HG03280 (cell line): Measurements from ENCODE around the gene FAM229A.
A peak's percentile ranks its signal among the peaks of the same experiment; 100 is the strongest.
"Not testable (repeated sequence)": the region's sequence is repeated elsewhere in the genome, so short reads cannot be mapped to it uniquely, and the experiment has no call there.

Experiments
- ATAC-seq: cut with Tn5 transposase; IDR thresholded peaks from one replicate; pipeline ENCODE4 v1.9.1; 2021; ENCODE audit warnings: mild to moderate bottlenecking, moderate library complexity; ENCODE audit not compliant: unreplicated experiment

Gene FAM229A

DNA sequence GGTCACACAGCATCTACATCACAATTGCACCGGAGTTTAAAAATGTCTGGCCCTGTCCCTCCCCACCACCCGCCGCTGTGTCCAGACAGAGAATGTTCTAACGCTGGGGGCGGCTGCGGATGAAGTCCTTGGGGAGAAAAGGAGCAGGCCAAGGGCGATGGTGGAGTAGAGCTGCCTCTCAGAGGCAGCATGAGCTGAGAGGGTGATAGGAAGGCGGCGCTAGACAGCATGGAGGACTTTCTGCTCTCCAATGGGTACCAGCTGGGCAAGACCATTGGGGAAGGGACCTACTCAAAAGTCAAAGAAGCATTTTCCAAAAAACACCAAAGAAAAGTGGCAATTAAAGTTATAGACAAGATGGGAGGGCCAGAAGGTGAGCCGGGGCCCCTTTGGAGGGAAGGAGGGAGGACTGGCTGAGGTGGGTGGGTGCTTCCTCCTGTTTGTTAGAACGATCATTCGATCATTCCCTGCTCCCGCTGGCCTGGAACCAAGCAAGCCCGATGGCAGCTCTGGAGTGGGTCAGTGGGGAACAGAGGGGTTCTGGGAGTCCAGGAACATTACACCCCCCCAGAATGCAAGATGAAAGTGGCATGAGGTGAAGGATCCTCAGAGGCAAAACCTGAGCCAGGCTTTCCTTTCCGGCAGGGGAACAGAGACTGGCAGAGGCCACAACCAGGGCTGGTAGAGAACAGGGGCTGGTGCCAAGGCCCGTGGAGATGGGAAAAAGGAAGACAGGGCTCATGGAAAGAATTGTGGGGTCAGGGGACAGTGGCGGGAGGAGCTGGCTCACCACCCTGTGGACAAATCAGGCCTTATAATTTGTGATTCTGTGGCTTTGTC is at the start of gene FAM229A, which contains the start of gene TSSK3:
Gene FAM229A (minus strand): TSS at position 12 of the 840 bp plus-strand sequence. CDS start 394 bp downstream, outside the sequence.
Gene TSSK3 (plus strand): TSS at position 66 of the 840 bp plus-strand sequence. CDS start 163 bp downstream, at position 229.
- no peak for ATAC-seq

DNA sequence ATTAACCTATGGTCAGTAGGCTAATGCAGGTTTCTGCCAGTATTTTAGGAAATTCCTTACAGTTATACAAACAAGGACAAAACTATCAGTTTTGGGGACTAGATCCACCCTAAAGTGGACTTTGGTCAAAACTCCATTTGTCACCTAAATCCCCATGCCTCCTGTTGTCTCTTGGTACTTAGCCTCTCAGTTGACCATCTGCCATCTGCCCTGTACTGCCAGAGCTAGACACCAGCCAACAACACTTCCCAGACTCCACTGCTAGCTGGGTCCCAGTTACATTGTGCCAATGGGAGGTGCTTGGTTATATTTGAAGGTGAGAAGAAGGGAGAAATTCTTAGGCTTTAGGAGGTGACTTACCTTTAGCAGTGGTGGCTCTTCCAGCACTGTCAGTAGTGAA is 49.0 kb upstream of the FAM229A start:
- ATAC-seq = no peak

- no peak for ATAC-seq
Measured at GRCh38 chr1:32406629-32407111, 44.4 kb upstream of the FAM229A start.

DNA sequence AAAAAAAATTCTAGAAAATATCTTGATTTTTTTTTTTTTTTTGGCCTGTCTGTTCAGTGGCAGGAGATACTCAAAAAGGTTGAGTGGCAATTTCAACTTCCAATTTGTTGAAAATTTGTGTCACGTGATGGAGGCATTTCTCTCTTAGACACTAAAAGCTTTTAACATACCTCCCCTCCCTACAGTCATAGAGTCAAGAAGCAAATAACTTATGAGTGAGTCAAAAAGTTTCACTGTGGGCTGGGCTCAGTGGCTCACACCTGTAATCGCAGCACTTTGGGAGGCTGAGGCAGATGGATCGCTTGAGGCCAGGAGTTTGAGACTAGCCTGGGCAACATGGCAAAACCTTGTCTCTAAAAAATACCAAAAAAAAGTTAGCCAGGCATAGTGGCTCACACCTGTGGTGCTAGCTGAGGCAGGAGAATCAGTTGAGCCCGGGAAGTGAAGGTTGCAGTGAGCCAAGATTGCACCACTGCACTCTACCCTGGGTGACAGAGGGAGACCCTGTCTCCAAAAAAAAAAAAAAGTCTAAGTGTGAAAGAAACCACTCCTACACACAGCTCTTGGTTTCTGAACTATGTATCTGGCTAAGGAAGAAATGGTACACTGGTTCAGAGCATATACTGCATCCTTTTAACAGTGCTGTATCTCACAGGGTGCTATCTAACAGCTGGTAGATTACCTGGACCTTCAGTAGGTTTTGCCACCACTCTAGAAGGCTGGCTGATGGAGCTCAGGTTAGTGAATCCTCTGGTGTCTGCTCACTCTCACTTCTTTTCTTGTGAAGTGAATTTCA is 43.6 kb upstream of the FAM229A start:
- no peak for ATAC-seq

GRCh38 chr1:32404946-32405345 is 42.7 kb upstream of the FAM229A start:
- ATAC-seq = no peak

GRCh38 chr1:32400876-32401631 is 38.8 kb upstream of the FAM229A start:
- no peak for ATAC-seq

- ATAC-seq = no peak
Measured at GRCh38 chr1:32399843-32400242, 37.6 kb upstream of the FAM229A start.

DNA sequence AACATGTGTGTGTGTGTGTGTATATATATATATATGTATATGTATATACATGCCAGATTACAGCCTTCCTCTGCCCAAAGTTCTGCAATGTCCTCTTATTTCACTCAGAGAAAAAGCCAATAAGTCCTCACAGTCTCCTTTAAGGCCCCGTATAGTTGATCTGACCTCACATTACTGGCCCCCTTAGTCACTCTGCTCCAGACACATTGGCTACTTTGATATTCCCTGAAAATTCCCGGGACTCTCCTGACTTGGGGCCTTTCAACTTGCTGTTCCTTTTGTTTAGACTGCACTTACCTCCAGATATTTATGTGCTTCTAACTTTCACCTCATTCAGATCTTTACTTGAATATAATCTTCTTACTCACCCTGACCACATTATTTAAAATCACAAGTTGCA is 36.1 kb upstream of the FAM229A start:
- no peak for ATAC-seq

DNA sequence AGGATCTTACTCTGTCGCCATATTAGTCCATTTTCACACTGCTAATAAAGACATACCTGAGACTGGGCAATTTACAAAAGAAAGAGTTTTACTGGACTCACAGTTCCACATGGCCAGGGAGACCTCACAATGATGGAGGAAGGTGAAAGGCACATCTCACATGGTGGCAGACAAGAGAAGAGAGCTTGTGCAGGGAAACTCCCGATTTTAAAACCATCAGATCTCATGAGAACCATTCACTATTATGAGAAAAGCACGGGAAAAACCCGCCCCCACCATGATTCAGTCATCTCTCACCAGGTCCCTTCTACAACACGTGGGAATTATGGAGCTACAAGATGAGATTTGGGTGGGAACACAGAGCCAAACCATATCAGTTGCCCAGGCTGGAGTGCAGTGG is 34.2 kb upstream of the FAM229A start:
- ATAC-seq = not testable (repeated sequence)

DNA sequence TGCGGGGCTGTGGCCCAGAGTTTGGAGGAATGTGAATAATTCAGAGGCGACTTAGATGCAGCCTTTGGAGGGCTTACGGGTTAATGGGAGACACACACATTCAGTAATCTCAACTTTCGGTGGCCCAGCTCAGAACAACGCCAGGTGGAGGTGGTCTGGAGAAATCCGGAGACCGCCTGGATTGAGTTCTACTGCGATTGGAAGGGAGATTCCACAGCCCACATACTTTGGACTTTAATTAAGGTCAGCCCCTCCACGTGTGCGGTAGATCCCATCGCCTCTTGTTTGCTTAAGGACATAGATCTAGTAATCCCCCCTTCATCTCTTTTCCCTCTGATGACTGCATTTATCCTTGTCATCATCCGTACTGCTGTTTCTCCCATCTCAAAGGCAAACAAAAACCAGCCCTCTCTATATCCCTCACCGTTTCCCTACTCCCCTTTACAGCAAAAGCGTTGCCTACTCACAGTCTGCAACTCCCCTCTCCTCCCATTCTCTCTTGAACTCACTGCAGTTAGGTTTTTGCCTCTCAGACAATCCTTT is 32.7 kb upstream of the FAM229A start:
- ATAC-seq = no peak

DNA sequence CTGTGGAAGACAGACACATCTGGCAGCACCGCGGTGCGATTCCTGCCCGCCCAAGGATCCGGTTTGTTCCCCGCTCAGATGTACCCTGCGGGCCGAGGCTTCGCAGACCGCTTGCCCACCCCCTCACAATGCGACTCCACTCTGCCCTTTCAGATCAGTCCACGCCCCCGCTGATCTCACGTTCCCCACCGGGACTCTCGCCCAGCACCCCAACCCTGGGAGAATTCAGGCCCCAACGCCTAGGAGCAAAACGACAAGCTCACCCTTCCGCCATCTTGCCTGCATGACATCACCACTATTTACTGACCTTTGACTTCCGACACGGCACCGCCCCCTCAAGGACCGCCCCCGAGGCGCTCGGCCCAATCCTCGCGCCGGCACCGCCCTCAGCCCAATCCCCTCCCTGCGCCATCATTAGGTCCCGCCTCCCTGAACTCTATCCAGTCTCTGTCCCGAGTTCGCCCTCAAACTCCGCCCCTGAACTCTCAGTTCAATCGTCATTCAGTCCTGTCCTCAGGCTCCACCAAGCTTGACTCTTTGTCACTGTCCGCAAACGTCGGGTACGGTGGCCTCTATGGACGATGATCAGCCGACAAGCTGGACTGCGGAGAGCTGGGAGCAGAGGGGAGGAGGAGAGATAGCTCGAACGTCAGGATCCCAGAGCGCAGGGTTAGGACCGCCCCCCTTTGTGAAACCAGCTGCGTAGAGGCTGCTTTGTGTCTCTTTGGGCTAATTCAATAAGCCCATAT is 32.0 kb upstream of the FAM229A start, which contains the start of gene BSDC1:
Gene BSDC1 (minus strand): TSS at position 301 of the 749 bp plus-strand sequence. CDS start 27 bp downstream, at position 274.
- ATAC-seq = peak; percentile 97

DNA sequence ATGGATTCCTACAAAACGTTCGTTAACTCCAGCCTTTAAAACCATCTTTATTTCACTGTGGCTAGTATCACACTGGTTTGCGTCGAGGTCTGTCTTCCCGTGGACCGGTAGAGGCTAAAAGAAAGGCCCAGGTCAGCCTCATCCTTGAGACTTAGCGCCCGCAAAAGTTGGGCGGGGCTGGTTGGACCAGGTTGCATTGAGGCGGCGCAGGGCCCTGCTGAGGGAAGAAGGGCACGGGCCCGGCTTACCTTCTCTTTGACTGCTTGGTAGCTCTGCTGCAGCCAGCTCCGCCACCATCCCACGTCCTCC is 31.5 kb upstream of the FAM229A start:
- ATAC-seq = peak; percentile 9

DNA sequence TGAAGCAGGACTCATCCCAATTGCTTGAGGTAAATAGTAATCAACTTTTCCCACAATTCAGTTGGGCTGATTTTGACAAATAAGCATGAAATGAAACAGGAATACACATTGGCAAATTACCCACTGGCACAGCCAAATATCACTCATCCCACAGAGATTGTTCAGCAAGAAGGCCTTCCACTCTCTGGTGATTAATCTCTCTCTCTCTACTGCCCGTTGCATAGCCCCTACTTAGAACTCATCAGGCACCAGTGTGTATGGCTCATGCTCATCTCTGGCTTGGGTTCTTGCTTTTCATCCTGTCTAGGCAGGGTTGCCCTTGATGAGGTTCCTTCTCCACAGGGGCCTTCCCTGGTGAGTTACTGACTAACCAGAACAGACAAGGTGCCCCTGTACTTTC is 30.9 kb upstream of the FAM229A start:
- no peak for ATAC-seq

DNA sequence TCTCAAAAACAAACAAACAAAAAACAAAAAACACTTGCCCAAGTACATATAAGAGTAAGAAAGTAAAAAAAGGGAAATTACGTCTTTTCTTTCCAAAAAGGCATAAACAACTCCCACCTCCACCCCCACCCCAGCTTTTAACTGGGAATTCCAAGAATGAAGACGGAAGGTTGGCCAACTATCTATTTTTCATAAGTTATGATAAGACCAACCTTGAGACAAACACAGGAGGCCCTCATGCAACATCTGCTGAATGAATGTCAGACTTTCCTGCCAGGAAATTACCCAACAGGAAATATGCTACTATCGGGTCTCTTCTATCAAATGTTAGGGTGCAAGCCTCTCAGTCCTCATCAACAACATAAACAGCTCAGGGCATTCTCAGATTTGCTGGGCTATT is 30.0 kb upstream of the FAM229A start:
- ATAC-seq = no peak

DNA sequence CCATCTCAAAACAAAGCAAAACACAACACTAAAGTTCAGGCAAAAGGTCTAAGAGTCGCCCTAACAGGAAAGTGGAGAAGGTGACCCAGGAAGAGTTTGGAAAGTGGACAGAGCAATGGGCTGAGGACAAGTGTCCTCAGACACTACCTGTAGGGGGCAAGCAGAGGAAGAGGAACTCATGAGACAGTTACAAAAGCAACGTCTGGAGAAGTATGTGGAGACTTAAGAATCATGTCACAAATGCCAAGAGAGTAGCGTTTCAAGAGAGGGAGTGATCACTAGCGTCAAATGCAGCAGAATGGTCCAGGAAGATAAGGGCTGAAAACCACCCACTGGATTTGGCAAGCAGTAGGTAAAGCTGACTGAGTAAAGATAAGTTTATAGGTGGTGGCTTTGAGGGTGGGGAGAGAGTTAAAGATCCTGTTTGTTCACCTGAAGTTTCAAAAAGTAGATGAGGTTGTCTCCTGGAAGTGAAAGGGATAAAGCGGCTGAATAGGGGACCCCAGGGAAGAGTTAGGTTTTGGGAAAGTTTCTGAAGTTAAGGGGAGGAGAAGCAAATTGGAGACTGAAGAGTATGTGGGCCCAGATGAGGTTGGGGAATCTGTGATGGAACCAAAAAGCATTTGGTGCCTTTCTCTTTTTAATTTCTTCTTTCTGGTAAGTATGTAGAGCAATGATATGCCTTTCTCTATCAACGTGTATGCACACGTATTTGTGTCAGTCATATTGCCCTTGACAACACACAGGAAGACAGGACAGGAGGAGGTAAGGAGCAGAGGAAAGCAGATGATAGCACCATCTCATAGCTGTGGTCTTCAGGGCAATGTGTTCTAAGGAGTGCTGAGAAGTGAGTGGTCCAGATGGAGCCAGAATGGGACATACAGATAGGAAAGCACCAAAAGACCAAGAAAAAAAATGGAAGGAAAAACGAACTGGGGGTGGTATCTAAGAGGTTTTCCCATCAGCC is 28.9 kb upstream of the FAM229A start:
- no peak for ATAC-seq

DNA sequence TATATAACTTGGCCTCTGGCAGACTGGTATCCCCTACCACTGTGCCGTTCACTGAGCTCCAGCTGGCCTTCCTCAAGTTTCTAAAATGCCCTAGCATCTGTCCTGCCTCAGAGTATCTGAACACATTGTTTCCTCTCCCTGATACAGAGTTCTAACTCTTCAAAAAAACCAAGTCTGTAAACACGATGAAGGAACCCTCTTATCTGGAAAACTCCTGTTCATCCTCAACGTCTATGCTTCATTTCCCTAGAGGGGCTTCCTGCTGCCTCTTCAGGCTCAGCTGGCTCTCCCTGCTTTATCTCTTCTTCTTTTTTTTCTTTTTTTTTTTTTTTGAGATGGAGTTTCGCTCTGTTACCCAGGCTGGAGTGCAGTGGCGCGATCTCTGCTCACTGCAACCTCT is 26.4 kb upstream of the FAM229A start:
- no peak for ATAC-seq

GRCh38 chr1:32386676-32387392 is 24.5 kb upstream of the FAM229A start:
- ATAC-seq = no peak

DNA sequence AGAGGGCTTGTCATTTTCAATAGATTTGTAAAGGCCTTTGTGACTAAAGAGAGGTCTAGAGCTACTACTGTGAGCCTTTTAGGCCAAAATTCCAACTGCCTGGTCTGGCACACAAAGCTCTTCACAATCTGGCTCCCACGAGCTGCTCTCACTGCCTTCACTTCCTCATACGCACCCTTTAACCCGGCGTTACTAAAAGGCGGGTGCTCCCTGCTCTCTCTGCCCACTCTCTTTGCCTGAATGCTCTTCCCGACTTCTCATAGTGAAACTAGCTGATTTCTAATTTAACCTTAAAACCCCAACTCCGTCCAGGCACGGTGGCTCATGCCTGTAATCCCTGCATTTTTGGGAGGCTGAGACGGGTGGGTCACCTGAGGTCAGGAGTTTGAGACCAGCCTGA is 17.8 kb upstream of the FAM229A start:
- no peak for ATAC-seq
